HCT116 (cell line): ENCODE results near the gene RAP1GAP2. TPM values are rescaled to one million over a fixed set of nuclear protein-coding genes. Genes with fewer than 3 reads are reported as not detected.

Source experiments
- ATAC-seq: fragments of 200-7000 bp; cut with Tn5 transposase; 2 replicates; pipeline ENCODE4 v1.9.1; 2020; ENCODE audit warnings: mild to moderate bottlenecking, moderate library complexity
- BruUV-seq: library from RNA; stranded (reverse); fragments of 400-500 nt; replicated peaks from 2 replicates; lab custom pipeline; 2021; lab: Mats Ljungman, UMichigan
- CTCF ChIA-PET: fragments of 300-600 bp; sonication (Branson Sonifier 250); formaldehyde crosslinking; loops from one replicate; lab custom pipeline; 2021; ENCODE audit warnings: antibody characterized with exemption; lab: Charles Lee
- POLR2A ChIA-PET: fragments of 300-600, 350-600 bp; sonication (Branson Sonifier 250); formaldehyde crosslinking; loops from one replicate; lab custom pipeline; 2021; ENCODE audit warnings: antibody characterized with exemption; lab: Charles Lee
- RAD21 ChIA-PET, 2 experiments: fragments of 300-600 bp; sonication (Branson Sonifier 250); formaldehyde crosslinking; loops; one replicate each; lab custom pipeline; 2023; ENCODE audit warnings: low total read pairs in 2 of 2; ENCODE audit not compliant: uncharacterized antibody in 2 of 2, unreplicated experiment in 2 of 2, low non-redundant PET in 1 of 2; lab: Charles Lee
- DNase-seq: peaks from one replicate; pipeline ENCODE4 v3.0.0-alpha.2; 2010; ENCODE audit warnings: low read depth, low spot score
- H2AFZ ChIP-seq: fragments of 200-600 bp; shearing (Covaris generic), sonication (generic); 2 replicates; pipeline ENCODE4 v1.6.1; 2017; ENCODE audit warnings: low read depth, mixed run types, mixed read lengths, antibody characterized with exemption, low read length; ENCODE audit not compliant: poor library complexity, severe bottlenecking
- H3K27ac ChIP-seq: 2 replicates; pipeline ENCODE4 v1.5.1; 2012; ENCODE audit warnings: low read depth, low read length
- H3K27me3 ChIP-seq: fragments of 200-600 bp; sonication (generic); 2 replicates; pipeline ENCODE4 v1.6.1; 2016; ENCODE audit warnings: mixed run types, low read length, mixed read lengths; ENCODE audit not compliant: insufficient read depth
- H3K36me3 ChIP-seq, 2 experiments: fragments of 200-500 bp in 1 of 2; fragments of 200-600 bp in 1 of 2; sonication (Bioruptor generic) in 1 of 2; sonication (generic) in 1 of 2; 2 replicates each; pipeline versions ENCODE4 v1.5.1 to v1.6.1; 2014 to 2016; ENCODE audit warnings: low read length in 2 of 2, inconsistent platforms in 1 of 2, mixed read lengths in 1 of 2, mixed run types in 1 of 2; ENCODE audit not compliant: insufficient read depth in 2 of 2, control insufficient read depth in 1 of 2
- H3K4me1 ChIP-seq, 2 experiments: fragments of 200-600 bp in 1 of 2; sonication (generic) in 1 of 2; 2 replicates each; pipeline versions ENCODE4 v1.5.1 to v1.6.1; 2012 to 2017; ENCODE audit warnings: low read length in 2 of 2, inconsistent platforms in 1 of 2, mild to moderate bottlenecking in 1 of 2, mixed read lengths in 1 of 2, mixed run types in 1 of 2, moderate library complexity in 1 of 2; ENCODE audit not compliant: insufficient read depth in 2 of 2, control insufficient read depth in 1 of 2
- H3K4me2 ChIP-seq: fragments of 200-600 bp; sonication (generic); 2 replicates; pipeline ENCODE4 v1.6.1; 2017; ENCODE audit warnings: mixed run types, low read length, mixed read lengths
- H3K4me3 ChIP-seq, 2 experiments: fragments of 200-600 bp in 1 of 2; sonication (generic) in 1 of 2; replicated peaks in 1 of 2; 2 replicates each; pipeline ENCODE4 v1.5.1; 2011 to 2016; ENCODE audit warnings: low read length in 2 of 2, control low read depth in 1 of 2, low read depth in 1 of 2, mild to moderate bottlenecking in 1 of 2, mixed read lengths in 1 of 2, mixed run types in 1 of 2
- H3K79me2 ChIP-seq: fragments of 200-600 bp; sonication (generic); 2 replicates; pipeline ENCODE4 v1.6.1; 2017; ENCODE audit warnings: mild to moderate bottlenecking, mixed run types, low read length, moderate library complexity, mixed read lengths; ENCODE audit not compliant: insufficient read depth
- H3K9ac ChIP-seq: fragments of 200-600 bp; sonication (generic); 2 replicates; pipeline ENCODE4 v1.6.1; 2016; ENCODE audit warnings: low read length, mixed read lengths
- H3K9me2 ChIP-seq: fragments of 200-600 bp; sonication (generic), shearing (Covaris generic); 2 replicates; pipeline ENCODE4 v1.6.1; 2017; ENCODE audit warnings: mixed run types, mild to moderate bottlenecking, moderate library complexity; ENCODE audit not compliant: insufficient read depth
- H3K9me3 ChIP-seq, 2 experiments: fragments of 200-500 bp in 1 of 2; fragments of 200-600 bp in 1 of 2; sonication (Bioruptor generic) in 1 of 2; sonication (generic) in 1 of 2; 2 replicates each; pipeline ENCODE4 v1.6.1; 2014 to 2017; ENCODE audit warnings: low read length in 2 of 2, mixed read lengths in 2 of 2, inconsistent platforms in 1 of 2, low read depth in 1 of 2, mild to moderate bottlenecking in 1 of 2, mixed run types in 1 of 2, moderate library complexity in 1 of 2; ENCODE audit not compliant: control insufficient read depth in 1 of 2, insufficient read depth in 1 of 2
- H4K20me1 ChIP-seq: fragments of 200-600 bp; sonication (generic), shearing (Covaris generic); 2 replicates; pipeline ENCODE4 v1.6.1; 2017; ENCODE audit warnings: mixed run types, mild to moderate bottlenecking, moderate library complexity; ENCODE audit not compliant: insufficient read depth
- EGR1 ChIP-seq: IDR thresholded peaks from 2 replicates; pipeline ENCODE4 v1.6.1; 2012; ENCODE audit warnings: low read depth
- EZH2phosphoT487 ChIP-seq: fragments of 200-600 bp; IDR thresholded peaks from 2 replicates; pipeline ENCODE4 v1.6.1; 2018; ENCODE audit warnings: antibody characterized with exemption, borderline replicate concordance
- POLR2A ChIP-seq: IDR thresholded peaks from 2 replicates; pipeline ENCODE4 v1.7.0; 2011; ENCODE audit warnings: borderline replicate concordance; ENCODE audit not compliant: insufficient read depth, insufficient read length; ENCODE audit errors: extremely low read depth
- POLR2AphosphoS5 ChIP-seq: IDR thresholded peaks from 2 replicates; pipeline ENCODE4 v1.6.1; 2011; ENCODE audit warnings: mild to moderate bottlenecking, low read depth, low read length, moderate library complexity
- RAD21 ChIP-seq: IDR thresholded peaks from 2 replicates; pipeline ENCODE4 v1.6.1; 2012; ENCODE audit warnings: low read depth, mild to moderate bottlenecking
- SIN3A ChIP-seq: IDR thresholded peaks from 2 replicates; pipeline ENCODE4 v1.6.1; 2012; ENCODE audit warnings: low read depth
- SP1 ChIP-seq: IDR thresholded peaks from 2 replicates; pipeline ENCODE4 v1.6.1; 2012; ENCODE audit warnings: low read depth
- SRF ChIP-seq: IDR thresholded peaks from 2 replicates; pipeline ENCODE4 v1.6.1; 2012; ENCODE audit warnings: low read depth
- ZFX ChIP-seq: fragments of 450-650 bp; IDR thresholded peaks from 2 replicates; pipeline ENCODE4 v1.6.1; 2017
- intact Hi-C: fragments of 100-400 bp; cut with micrococcal nuclease; formaldehyde crosslinking; loops from 2 replicates; pipeline ENCODE4 v1.10.0; 2022
- total RNA-seq: library from RNA; stranded (reverse); gene quantifications from one replicate; pipeline ENCODE4 v1.2.1, GENCODE V29; 2021; ENCODE audit not compliant: unreplicated experiment
- TF ChIP-seq, protein P1 (sequence below): IDR thresholded peaks from 2 replicates; pipeline ENCODE4 v1.6.1; 2012; ENCODE audit warnings: low read depth
- TF ChIP-seq, protein P2 (sequence below): IDR thresholded peaks from 2 replicates; pipeline ENCODE4 v1.6.1; 2012

RAP1GAP2 gene
- total RNA-seq, 1 experiment from 2014 or later = 54.6 TPM

DNA sequence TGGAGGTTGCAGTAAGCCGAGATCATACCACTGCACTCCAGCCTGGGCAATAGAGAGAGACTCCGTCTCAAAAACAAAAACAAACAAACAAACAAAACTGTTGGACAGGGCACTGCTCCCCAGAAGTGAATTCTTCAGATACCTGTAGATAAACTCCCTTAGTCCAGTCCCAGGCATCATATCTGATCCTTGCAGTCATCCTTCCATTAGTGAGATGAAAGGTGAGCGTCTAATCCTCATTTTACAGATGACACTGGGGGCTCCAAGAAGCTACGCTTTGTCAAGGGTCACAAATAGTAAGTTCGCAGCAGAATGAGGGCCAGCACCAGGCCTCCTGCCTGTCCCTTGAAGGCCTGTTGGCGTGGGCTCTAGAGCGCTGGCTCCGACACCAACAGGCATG, 165.2 kb downstream of the RAP1GAP2 start:
- Histone ChIP-seq H3K36me3 (no peaks in the 10 kb centered on the region), H3K27ac (no peak overlapping the region), H3K4me1 (peaks cover 41 to 63% of the 10 kb centered on the region in 2 experiments), H3K9me3 (no peaks in the 10 kb centered on the region), H3K4me3 (no peak overlapping the region), H3K9ac (no peak overlapping the region), H4K20me1 (no peaks in the 10 kb centered on the region), H3K4me2 (no peak overlapping the region), H2AFZ (no peak overlapping the region), H3K9me2 (no peaks in the 10 kb centered on the region), H3K27me3 (no peaks in the 10 kb centered on the region), H3K79me2 (no peaks in the 10 kb centered on the region)
- CTCF ChIA-PET = no interaction called here
- BruUV-seq = no TSS peak
- DNase-seq (no peak), ATAC-seq (no peak)
- POLR2A ChIA-PET = interaction anchor here (0.7 kb wide), 1 partner anchor 10 kb away, joined by 3 read pairs; no protein-coding TSS in a partner anchor
- intact Hi-C loops = no loop called here
- RAD21 ChIA-PET = no interaction called here
- TF ChIP-seq EGR1 (no peak), RAD21 (no peak), ZFX (no peak)

DNA sequence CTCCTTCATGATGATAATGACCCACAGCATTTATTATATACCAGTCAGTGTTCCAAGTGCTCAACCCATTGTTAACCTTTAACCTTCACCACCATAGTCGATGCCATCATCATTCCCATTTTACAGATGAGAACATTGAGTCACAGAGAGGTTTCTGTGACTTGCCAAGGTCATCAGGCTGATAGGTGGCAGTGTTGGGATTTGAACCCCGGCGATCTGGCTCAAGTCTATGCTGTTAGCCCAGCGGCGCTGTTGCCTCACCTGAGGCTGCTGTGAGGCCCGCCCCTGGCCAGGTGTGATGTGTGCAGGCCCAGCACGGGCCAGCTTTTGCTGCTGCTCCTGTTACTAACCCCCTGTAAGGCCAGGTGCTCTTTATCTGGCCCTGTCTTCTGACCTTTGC, 166.0 kb downstream of the RAP1GAP2 start:
- no peak for ATAC-seq
- CTCF ChIA-PET = no interaction called here
- DNase-seq = no peak
- Histone ChIP-seq H3K27me3 (no peaks in the 10 kb centered on the region), H3K9me3 (no peaks in the 10 kb centered on the region), H3K4me1 (peaks cover 40 to 62% of the 10 kb centered on the region in 2 experiments), H2AFZ (no peak overlapping the region), H4K20me1 (no peaks in the 10 kb centered on the region), H3K27ac (no peak overlapping the region), H3K79me2 (no peaks in the 10 kb centered on the region), H3K36me3 (no peaks in the 10 kb centered on the region), H3K9me2 (no peaks in the 10 kb centered on the region), H3K4me3 (no peak overlapping the region), H3K4me2 (no peak overlapping the region), H3K9ac (no peak overlapping the region)
- POLR2A ChIA-PET = interaction anchor here (0.7 kb wide), 1 partner anchor 9 kb away, joined by 3 read pairs; no protein-coding TSS in a partner anchor
- no TSS peak for BruUV-seq
- RAD21 ChIA-PET = no interaction called here
- no peak for TF ChIP-seq POLR2A
- TF ChIP-seq POLR2AphosphoS5 = no peak
- no peak for TF ChIP-seq EZH2phosphoT487
- no peak for TF ChIP-seq SIN3A
- TF ChIP-seq SP1 = no peak
- TF ChIP-seq, protein P1, sequence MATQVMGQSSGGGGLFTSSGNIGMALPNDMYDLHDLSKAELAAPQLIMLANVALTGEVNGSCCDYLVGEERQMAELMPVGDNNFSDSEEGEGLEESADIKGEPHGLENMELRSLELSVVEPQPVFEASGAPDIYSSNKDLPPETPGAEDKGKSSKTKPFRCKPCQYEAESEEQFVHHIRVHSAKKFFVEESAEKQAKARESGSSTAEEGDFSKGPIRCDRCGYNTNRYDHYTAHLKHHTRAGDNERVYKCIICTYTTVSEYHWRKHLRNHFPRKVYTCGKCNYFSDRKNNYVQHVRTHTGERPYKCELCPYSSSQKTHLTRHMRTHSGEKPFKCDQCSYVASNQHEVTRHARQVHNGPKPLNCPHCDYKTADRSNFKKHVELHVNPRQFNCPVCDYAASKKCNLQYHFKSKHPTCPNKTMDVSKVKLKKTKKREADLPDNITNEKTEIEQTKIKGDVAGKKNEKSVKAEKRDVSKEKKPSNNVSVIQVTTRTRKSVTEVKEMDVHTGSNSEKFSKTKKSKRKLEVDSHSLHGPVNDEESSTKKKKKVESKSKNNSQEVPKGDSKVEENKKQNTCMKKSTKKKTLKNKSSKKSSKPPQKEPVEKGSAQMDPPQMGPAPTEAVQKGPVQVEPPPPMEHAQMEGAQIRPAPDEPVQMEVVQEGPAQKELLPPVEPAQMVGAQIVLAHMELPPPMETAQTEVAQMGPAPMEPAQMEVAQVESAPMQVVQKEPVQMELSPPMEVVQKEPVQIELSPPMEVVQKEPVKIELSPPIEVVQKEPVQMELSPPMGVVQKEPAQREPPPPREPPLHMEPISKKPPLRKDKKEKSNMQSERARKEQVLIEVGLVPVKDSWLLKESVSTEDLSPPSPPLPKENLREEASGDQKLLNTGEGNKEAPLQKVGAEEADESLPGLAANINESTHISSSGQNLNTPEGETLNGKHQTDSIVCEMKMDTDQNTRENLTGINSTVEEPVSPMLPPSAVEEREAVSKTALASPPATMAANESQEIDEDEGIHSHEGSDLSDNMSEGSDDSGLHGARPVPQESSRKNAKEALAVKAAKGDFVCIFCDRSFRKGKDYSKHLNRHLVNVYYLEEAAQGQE = no peak
- TF ChIP-seq SRF = no peak
- TF ChIP-seq, protein P2, sequence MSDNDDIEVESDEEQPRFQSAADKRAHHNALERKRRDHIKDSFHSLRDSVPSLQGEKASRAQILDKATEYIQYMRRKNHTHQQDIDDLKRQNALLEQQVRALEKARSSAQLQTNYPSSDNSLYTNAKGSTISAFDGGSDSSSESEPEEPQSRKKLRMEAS = no peak
- intact Hi-C loops = no loop called here
